Activated T-helper 9 cell treated with anti-CD3 and anti-CD28 coated beads, Interleukin-2, amount 50 U/mL, for 16 hours (primary cell): Measurements from ENCODE around the gene PKN1.
"Not testable (repeated sequence)": the region's sequence is repeated elsewhere in the genome, so short reads cannot be mapped to it uniquely, and the experiment has no call there.

ENCODE experiments used
- DNase-seq: peaks from one replicate; pipeline ENCODE4 v3.0.0-alpha.2; 2020; ENCODE audit warnings: low read depth

The PKN1 gene

DNA sequence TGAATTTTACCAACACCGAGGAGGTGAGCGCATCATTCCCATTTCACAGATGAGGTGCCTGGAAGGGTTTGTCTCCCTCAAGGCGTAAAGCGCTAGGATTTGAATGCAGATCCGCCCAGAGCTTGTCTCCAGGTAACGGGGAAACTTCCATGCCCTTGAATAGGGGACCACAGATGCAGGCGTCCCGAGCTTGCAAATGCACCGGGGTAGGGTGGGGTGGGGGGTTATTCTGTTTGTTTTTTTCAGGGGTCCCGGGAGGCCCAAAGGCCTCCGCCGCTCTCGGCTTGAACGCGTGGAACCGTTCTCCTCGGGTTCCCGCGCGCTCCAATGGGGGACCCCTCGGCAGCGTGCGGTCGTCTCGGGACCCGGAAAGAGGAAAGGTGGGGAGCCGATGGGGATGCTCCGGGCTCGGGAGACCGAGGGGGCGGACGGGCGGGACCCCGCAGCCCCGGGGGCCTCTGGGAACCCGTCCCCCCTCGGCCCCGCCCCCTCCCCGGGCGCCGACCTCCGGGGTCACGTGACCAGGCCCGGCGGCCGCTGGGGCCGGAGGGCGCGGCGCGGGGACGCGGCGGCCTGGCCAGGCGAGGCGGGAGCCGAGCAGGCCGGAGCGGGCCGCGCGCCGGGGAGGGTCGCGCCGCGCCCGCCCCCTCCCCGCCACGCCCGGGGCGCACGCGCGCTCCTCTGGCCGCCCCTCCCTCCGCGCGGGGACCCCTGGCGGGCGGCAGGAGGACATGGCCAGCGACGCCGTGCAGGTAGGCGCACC is at the start of gene PKN1:
Gene PKN1, plus strand, starts transcription at position 516 of the 763 bp plus-strand sequence. Its CDS starts 216 bp downstream, at position 732.
- DNase-seq = peak; percentile 39

DNA sequence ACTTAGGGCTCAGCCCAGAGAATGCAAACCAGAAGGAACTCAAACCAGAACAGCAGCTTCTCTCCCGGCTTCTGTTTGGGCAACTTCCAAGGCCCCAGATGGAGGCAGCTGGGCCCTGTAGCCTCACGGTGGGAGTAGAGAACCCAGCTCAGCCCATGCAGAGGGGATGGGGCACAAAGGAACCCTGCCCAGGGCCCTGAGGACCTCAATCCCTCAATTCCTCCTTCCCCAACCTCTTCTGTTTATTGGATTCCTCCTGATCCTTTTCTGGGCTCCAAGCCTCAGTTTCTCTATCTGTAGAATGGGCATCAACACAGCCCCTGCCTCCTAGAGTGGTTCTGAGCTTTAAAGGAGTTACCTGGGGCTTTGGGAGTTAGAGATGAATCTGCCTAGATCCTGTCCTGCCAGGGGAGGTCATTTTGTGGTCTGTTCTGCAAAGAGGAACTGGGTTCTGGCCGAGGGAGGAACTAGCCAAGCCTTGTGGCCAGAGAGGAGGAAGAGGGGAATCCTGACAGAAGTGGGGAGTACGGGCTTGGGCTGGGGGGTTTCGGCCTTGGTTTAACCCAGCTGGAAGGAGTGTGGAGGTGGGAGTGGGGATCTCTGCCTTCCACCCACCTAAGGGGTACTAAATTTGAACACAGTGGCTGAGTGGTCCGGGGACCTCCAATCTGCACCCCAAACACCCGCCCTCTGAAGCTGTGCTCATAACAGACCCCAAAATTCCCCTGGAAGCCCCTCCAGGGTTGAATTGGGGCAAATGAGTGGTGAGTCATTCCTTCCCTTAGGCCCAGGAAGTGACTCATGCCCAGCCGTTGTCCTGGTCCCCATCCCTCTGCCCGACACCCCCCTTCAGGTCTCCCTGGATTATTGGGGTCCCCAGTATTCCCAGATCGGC is 49.2 kb upstream of the PKN1 start:
- DNase-seq = peak; percentile 45

DNA sequence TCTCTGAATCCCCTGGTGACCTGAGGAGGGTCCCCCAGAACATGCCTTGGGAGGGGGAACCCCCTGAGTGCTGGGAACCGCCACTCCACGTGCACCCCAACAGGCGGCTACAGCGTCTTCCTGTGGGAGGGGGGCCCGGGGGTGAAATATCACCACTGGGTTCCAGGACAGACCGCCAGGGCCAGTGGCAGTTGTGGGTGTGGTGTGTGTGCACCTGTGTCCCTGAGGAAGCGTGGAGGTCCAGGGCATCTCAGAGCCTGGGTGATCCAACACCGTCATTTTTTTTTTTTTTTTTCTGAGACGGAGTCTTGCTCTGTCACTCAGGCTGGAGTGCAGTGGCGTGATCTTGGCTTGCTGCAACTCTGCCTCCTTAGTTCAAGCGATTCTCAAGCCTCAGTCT is 47.6 kb upstream of the PKN1 start:
- DNase-seq = no peak

DNA sequence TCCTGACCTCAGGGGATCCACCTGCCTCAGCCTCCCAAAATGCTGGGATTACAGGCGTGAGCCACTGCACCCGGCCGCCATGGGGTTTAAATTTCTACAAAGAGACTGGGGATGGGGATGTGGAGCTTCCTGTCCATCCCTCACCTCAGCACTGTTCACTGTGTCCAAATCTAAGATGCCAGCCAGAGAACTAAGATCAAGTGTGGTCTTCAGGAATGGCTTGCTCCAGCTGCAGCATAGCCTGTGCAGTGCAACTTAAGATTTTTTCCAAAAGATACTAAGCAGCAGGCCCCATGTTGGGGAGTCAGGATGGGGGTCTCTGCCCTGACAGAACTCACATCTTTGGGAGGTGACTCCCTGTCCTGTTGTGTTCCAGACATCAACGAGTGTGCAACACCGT is 42.6 kb upstream of the PKN1 start:
- no peak for DNase-seq

GRCh38 chr19:14391156-14391821 is 41.8 kb upstream of the PKN1 start:
- DNase-seq = no peak

DNA sequence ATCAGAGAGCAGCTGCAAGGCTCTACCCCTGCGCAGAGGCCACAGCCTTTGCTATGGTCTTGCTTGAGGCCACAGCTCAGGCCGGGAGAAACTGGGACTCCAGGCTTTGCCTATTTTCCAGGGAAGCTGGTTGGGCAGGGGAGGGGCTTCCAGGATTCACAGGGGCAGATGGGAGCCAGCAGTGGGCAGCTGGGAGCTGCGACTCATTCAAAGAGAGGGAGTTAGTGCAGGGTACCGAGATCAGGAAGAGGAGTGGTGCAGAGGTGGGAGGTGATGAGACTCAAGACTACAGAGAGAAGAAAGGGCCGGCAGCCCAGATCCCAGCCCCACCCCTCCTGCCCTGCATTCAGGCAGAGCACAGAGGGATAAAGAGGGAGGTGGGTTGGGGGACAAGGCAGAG is 39.8 kb upstream of the PKN1 start:
- DNase-seq = no peak

DNA sequence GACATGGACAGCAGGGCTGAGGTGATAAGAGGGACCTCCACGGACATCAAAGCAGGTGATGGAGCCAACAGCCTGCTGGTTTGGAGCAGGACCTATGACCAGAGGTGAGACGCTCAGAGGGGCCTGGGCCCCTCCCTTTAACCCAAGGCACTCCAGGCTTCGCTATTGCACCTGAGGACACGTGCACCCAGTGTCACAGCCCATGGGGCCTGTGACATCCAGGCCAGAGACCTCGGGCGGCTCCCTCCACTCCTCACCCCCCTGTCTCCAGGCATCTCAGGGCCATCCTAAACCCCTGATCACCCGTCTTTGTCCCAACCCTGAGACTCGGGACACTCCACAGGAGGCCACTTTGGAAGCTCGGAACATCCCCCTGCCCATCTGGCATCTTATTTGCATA is 38.9 kb upstream of the PKN1 start:
- DNase-seq = no peak

DNA sequence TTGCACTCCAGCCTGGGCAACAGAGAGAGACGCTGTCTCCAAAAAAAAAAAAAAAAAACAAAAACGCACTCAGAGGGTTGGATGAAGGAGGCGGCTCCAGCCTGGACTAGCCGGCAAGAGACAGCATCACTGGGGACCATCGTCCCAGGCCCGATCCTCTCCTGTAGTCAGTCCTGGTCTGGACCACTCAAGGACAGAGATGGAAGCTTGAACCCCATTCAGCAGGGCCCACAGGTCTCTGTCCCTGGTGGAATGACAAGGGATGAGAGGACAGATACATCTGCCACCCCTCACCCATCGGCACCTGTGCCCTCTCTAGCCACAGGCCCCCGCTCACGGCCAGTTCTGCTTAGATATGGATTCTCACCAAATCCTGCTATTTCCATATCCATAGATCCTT is 37.8 kb upstream of the PKN1 start:
- no peak for DNase-seq

DNA sequence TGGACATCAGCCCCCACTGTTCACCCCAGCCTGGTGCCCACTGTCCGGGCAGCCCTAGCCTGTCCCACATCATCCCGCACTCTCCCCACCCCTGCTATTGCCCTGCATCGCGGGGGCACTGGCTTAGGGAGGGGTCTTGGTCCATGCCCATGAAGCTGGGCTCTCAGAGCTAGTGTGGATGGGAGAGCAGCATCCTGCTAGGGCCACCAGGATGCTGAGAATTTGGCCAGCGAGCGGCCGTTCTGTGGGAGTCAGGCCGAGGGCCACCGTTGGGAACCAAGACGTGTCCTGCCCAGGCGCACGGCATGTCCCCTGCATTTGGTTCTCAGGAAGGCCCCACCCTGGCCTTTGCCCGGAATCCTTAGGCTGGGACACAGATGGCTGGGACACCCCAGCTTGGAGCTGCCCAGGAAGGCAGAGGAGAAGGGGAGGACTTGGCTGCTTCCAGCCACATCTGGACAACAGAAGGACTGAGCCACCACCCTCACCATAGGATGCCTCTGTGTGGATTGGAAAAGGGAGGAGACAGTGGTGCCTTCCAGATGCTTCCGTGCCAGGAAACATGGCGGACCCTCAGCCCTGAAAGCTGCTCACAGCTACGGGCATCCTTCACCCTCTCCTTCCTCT is 37.3 kb upstream of the PKN1 start:
- no peak for DNase-seq

DNA sequence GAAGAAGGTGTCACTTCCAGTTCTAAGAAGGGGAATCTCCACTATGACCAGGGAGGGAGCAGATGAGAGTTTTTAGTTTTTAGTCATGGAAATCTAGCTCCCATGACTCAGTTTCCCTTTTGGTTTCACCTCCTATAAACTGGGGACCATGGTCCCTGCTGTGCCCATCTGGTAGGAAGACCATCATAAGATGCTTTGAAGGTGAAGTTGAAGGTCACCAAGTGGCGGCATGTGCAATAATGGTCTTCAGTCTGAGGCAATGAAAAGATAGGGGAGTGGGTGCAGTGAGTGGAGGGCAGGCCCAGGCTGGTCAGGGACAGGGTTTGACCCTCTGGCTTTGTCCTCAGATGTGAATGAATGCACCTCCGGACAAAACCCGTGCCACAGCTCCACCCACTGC is 36.4 kb upstream of the PKN1 start:
- not testable (repeated sequence) for DNase-seq

GRCh38 chr19:14397168-14397567 is 35.9 kb upstream of the PKN1 start:
- DNase-seq = not testable (repeated sequence)

DNA sequence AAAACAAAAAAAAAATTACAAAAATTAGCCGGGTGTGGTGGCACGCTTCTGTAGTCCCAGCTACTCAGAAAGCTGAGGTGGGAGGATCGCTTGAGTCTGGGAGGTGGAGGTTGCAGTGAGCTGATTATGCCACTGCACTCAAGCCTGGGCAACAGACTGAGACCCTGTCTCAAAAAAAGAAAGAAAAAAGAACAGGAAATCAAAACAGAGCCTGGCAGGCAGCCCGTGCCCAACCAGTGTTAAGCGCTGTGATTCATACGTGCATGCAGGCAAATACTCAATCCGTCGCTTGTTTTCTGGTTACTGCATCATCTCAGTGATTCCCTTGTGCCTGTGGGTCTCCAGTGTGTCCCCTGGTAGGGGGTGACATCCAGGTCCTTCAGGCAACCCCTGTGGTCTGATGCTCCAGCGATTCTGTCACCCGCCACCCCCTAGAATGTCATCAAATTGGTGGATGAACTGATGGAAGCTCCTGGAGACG is 32.1 kb upstream of the PKN1 start:
- DNase-seq = no peak

DNA sequence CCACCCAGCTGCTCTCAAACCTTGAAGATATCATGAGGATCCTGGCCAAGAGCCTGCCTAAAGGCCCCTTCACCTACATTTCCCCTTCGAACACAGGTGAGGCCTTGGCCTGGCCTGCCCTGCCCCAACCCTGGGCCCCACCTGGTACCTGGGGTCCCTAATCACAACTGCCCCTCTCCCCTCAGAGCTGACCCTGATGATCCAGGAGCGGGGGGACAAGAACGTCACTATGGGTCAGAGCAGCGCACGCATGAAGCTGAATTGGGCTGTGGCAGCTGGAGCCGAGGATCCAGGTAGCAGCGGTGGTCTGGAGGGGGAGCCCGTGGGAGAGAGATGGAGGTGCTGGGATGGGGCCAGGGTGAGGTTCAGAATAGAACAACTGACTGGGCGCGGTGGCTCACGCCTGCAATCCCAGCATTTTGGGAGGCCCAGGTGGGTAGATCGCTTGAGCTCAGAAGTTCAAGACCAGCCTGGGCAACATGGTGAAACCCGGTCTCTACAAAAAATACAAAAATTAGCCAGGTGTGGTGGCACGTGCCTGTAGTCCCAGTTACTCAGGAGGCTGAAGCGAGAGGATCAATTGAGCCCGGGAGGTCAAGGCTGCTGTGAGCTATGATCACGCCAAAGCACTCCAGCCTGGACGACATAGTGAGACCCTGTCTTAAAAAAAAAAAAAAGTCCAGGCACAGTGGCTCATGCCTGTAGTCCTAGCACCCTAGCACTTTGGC is 31.5 kb upstream of the PKN1 start:
- DNase-seq = no peak

GRCh38 chr19:14402332-14403144 is 30.6 kb upstream of the PKN1 start:
- DNase-seq = no peak

- DNase-seq = not testable (repeated sequence)
These were observed 29.8 kb upstream of the PKN1 start for GRCh38 chr19:14403145-14403930.

DNA sequence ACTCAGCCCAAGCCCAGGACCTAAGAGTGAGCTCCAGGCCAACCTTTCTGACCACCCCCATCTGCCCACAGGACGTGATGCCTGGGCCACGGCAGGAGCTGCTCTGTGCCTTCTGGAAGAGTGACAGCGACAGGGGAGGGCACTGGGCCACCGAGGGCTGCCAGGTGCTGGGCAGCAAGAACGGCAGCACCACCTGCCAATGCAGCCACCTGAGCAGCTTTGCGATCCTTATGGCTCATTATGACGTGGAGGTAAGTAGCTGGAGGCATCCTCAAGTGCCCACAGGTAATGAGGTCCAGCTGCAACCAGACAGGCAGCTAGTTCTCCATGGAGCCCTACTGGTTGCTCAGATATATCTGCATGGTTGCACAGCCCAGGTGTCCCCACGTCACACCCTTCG is 28.8 kb upstream of the PKN1 start:
- DNase-seq = no peak

DNA sequence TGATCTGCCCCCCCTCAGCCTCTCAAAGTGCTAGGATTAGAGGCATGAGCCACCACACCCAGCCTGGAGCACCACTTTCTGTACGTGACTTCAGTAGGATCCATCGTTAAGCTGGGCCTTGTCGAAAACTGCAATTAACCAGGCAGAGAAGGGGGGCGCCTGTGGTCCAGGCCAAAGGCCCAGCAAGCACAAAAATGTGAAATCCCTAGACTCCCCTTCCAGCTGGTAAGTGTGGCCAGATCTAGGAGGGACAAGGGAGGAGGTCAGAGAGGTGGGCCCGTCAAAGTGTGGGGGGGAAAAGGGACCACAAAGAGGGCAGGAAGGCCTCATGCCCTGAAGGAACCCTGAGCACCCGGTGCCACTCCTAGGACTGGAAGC is 27.7 kb upstream of the PKN1 start:
- no peak for DNase-seq

DNA sequence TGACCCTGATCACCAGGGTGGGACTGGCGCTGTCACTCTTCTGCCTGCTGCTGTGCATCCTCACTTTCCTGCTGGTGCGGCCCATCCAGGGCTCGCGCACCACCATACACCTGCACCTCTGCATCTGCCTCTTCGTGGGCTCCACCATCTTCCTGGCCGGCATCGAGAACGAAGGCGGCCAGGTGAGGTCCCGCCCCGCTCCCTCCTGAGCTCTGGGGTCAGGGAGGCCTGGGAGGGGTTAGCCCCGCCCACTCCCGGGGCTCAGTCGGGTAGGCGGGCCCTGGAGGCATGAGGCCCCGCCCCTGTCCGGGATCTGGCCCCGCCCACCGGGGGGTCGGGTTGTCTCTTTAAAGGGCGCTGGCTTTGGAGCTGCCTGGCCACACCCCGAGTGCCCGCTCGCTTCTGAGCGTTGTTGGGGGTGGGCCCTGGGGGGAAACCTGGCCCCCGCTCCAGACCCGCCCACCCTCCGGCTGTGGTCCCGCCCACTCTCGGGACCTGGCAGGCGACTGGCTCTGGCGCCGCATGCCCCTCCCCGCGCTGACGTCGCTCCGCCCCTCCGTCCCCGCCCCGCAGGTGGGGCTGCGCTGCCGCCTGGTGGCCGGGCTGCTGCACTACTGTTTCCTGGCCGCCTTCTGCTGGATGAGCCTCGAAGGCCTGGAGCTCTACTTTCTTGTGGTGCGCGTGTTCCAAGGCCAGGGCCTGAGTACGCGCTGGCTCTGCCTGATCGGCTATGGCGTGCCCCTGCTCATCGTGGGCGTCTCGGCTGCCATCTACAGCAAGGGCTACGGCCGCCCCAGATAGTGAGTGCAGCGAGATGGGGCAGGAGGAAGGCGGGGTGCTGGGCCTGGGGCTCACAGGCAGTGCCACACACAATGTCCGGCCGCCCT is 27.1 kb upstream of the PKN1 start:
- peak; percentile 81 for DNase-seq
